Smooth muscle cell (in vitro differentiated cells): ENCODE results near the gene TMEM205. TPM values are rescaled to one million over a fixed set of nuclear protein-coding genes. Genes with fewer than 3 reads are reported as not detected.
"Not testable (repeated sequence)": the region's sequence is repeated elsewhere in the genome, so short reads cannot be mapped to it uniquely, and the experiment has no call there.

Experiments
- DNase-seq: peaks from one replicate; lab custom pipeline; 2025; ENCODE audit not compliant: unreplicated experiment; lab: John Stamatoyannopoulos, UW
- H2AFZ ChIP-seq: fragments of 200-600 bp; sonication (generic); 2 replicates; pipeline ENCODE4 v1.6.0; 2016; ENCODE audit warnings: antibody characterized with exemption, low read depth, mild to moderate bottlenecking
- H3F3A ChIP-seq: fragments of 200-600 bp; sonication (generic); 2 replicates; pipeline ENCODE4 v1.6.0; 2017; ENCODE audit warnings: antibody characterized with exemption, low read depth
- H3K27ac ChIP-seq: fragments of 200-600 bp; sonication (generic); 2 replicates; pipeline ENCODE4 v1.5.1; 2016; ENCODE audit warnings: low read depth, mild to moderate bottlenecking
- H3K27me3 ChIP-seq: fragments of 200-600 bp; sonication (generic); 2 replicates; pipeline ENCODE4 v1.6.1; 2016; ENCODE audit warnings: low read depth, mild to moderate bottlenecking
- H3K36me3 ChIP-seq: fragments of 200-600 bp; sonication (generic); 2 replicates; pipeline ENCODE4 v1.5.1; 2016; ENCODE audit warnings: low read depth
- H3K4me1 ChIP-seq: fragments of 200-600 bp; sonication (generic); 2 replicates; pipeline ENCODE4 v1.5.1; 2016; ENCODE audit warnings: low read depth
- H3K4me2 ChIP-seq: fragments of 200-600 bp; sonication (generic); 2 replicates; pipeline ENCODE4 v1.6.0; 2016; ENCODE audit warnings: mild to moderate bottlenecking
- H3K4me3 ChIP-seq: fragments of 200-600 bp; sonication (generic); 2 replicates; pipeline ENCODE4 v1.5.1; 2016; ENCODE audit warnings: mild to moderate bottlenecking
- H3K79me2 ChIP-seq: fragments of 200-600 bp; sonication (generic); 2 replicates; pipeline ENCODE4 v1.6.0; 2016; ENCODE audit warnings: low read depth, mild to moderate bottlenecking
- H3K9ac ChIP-seq: fragments of 200-600 bp; sonication (generic); 2 replicates; pipeline ENCODE4 v1.6.0; 2016; ENCODE audit warnings: low read depth
- H3K9me3 ChIP-seq: fragments of 200-600 bp; sonication (generic); replicated peaks from 2 replicates; pipeline ENCODE4 v1.5.1; 2016; ENCODE audit warnings: low read depth
- H4K20me1 ChIP-seq: fragments of 200-600 bp; sonication (generic); 2 replicates; pipeline ENCODE4 v1.6.0; 2016; ENCODE audit warnings: low read depth
- CTCF ChIP-seq: fragments of 200-600 bp; sonication (generic); IDR thresholded peaks from 2 replicates; pipeline ENCODE4 v1.5.1; 2017; ENCODE audit warnings: borderline replicate concordance, mild to moderate bottlenecking, antibody characterized with exemption; ENCODE audit not compliant: insufficient read depth, poor library complexity, severe bottlenecking
- WGBS: methylation state at CpG from one replicate; pipeline ENCODE4 v1.1.7; 2016; ENCODE audit warnings: low lambda C conversion rate; 5-methylcytosine and 5-hydroxymethylcytosine counted together
- polyA plus RNA-seq: library from polyadenylated mRNA; unstranded; fragments of >200 nt; fragmentation: Nextera tagmentation; extraction: Ambion mirVana; gene quantifications from 2 replicates; pipeline ENCODE4 v1.2.1, GENCODE V29; 2016
- total RNA-seq: library from RNA; depleted of rRNA; stranded (reverse); fragments of >200 nt; gene quantifications from 2 replicates; pipeline ENCODE4 v1.2.3, GENCODE V29; 2014

TMEM205 gene
- total and polyA plus RNA-seq, 2 experiments from 2014 or later: 118 to 163 TPM

DNA sequence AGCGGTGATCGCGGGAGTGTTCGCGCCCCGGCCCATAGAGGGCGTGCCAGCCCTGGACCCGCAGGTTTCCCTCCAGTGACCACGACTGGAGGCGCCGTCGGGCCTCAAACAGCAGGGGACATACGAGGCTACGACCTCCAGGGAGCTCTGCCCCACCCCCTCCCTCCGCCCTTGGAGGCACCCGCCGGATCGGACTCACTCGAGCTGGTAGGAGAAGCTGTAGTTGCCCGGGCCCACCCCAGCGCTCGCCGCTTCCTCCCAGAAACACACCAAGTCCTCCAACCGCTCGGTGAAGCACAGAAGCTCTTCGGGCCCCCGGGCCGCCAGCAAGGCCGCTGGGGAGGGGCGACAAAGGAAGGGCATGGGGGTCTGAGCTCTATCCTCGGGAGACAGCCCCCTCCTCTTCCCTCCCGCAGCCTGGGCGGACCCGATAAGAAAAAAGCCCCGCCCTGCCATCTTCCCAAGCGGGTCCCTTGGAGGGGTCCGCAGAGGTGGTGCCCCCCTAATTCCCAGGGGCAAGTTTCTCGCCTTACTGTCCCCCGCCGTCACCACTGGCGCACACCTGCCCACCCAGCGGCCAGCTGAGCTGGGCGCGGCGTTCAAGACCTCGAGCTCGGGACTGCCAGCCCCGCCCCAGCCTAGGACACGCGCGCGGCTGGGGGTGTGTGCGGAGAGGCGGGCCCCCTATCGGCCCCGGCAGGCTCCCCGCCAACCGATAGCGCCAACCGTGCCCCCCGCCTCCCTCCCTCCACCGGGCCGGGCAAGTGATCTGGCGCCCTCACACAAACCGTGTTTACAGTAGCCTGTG is 37.0 kb upstream of the TMEM205 start:
- 2% methylated on average over 31 of the region's 65 CpGs for WGBS
- DNase-seq: peak; percentile 33
- H3K4me2 ChIP-seq: peak overlapping the region; percentile 95
- peaks cover 12% of the 10 kb centered on the region for H3K4me1 ChIP-seq
- peaks cover 10% of the 10 kb centered on the region for H3F3A ChIP-seq
- H4K20me1 ChIP-seq: peaks cover 3% of the 10 kb centered on the region
- H2AFZ ChIP-seq: peak overlapping the region; percentile 72
- H3K79me2 ChIP-seq: no peaks in the 10 kb centered on the region
- H3K4me3 ChIP-seq: peak overlapping the region; percentile 59
- no peaks in the 10 kb centered on the region for H3K27me3 ChIP-seq
- peak overlapping the region; percentile 29 for H3K9ac ChIP-seq
- H3K27ac ChIP-seq: no peak overlapping the region
- peak; percentile 80 for TF ChIP-seq CTCF
- H3K9me3 ChIP-seq: no peaks in the 10 kb centered on the region
- no peaks in the 10 kb centered on the region for H3K36me3 ChIP-seq

DNA sequence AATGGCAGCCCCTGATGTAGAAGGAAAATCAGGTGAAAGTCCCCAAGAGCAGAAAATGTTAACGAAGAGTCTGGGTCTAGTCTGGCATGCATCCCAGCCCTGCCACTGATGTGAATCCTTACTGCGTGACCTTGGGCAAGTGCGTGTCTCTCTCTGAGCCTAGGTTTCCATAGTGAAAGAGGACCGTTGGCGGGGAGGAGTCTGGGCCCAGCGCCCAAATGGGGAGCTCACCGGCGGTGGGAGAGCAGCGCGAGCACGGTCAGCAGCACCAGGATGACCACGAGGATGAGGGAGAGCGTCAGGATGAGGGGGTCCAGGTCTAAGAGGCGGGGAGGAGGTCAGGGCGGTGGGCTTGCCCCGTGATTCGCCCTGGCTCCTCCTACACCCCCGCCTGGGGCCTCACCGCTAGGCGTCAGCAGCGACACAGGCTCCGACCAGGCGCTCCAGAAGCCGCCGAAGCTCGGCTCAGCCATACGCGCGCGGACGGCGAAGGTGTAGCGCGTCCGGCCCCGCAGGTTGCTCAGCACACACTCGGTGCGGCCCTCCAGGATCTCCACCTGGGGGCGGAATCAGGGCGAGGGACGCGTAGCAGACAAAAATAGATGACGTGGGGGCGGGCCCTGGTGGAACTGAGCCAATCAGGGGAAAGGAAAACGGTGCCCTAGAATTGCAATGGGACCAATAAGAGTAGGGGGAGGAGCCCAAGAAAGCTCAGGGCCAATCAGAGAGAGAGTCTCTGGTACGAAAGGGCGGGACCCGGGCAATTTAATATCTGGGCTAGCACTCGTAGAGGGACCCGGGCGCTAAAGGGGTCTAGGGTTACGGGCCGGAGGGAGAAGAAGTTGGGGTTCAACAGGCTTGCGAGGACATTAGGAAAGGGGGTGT is 34.8 kb upstream of the TMEM205 start:
- 5% methylated on average over 54 of the region's 54 CpGs for WGBS
- Histone ChIP-seq H3K9me3 (no peaks in the 10 kb centered on the region), H3F3A (peaks cover 11% of the 10 kb centered on the region), H2AFZ (no peak overlapping the region), H3K9ac (peak overlapping the region; percentile 59), H3K4me2 (peak overlapping the region; percentile 86), H3K36me3 (no peaks in the 10 kb centered on the region), H3K79me2 (no peaks in the 10 kb centered on the region), H3K27ac (peak overlapping the region; percentile 75), H4K20me1 (peaks cover 3% of the 10 kb centered on the region), H3K27me3 (no peaks in the 10 kb centered on the region), H3K4me3 (peak overlapping the region; percentile 52), H3K4me1 (peaks cover 12% of the 10 kb centered on the region)
- peak; percentile 79 for DNase-seq
- TF ChIP-seq CTCF: peak; percentile 46

DNA sequence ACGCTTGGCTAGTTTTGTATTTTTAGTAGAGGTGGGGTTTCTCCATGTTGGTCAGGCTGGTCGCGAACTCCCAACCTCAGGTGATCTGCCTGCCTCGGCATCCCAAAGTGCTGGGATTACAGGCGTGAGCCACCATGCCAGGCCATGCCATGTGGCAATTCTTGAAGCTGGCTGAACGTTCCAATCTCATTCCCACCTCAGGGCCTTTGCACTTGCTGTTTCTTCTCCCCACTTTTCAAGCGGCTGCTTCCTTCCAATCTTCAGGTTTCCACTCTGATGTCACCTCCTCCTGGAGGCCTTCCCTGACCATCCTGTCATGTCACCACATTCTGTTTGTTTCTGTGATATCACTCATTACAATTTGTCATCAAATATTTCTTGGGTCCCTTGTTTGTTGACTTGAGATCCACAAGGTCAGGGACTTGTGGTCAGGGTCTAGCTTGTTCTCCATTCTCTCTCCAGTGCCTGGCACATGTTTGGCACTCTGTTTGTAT is 33.8 kb upstream of the TMEM205 start:
- Histone ChIP-seq H2AFZ (no peak overlapping the region), H3F3A (peaks cover 11% of the 10 kb centered on the region), H4K20me1 (peaks cover 3% of the 10 kb centered on the region), H3K27me3 (no peaks in the 10 kb centered on the region), H3K4me1 (peaks cover 12% of the 10 kb centered on the region), H3K4me3 (no peak overlapping the region), H3K9me3 (no peaks in the 10 kb centered on the region), H3K4me2 (no peak overlapping the region), H3K36me3 (no peaks in the 10 kb centered on the region), H3K27ac (no peak overlapping the region), H3K9ac (no peak overlapping the region), H3K79me2 (no peaks in the 10 kb centered on the region)
- no peak for TF ChIP-seq CTCF
- no peak for DNase-seq
- WGBS: 95% methylated on average over 7 of the region's 7 CpGs

DNA sequence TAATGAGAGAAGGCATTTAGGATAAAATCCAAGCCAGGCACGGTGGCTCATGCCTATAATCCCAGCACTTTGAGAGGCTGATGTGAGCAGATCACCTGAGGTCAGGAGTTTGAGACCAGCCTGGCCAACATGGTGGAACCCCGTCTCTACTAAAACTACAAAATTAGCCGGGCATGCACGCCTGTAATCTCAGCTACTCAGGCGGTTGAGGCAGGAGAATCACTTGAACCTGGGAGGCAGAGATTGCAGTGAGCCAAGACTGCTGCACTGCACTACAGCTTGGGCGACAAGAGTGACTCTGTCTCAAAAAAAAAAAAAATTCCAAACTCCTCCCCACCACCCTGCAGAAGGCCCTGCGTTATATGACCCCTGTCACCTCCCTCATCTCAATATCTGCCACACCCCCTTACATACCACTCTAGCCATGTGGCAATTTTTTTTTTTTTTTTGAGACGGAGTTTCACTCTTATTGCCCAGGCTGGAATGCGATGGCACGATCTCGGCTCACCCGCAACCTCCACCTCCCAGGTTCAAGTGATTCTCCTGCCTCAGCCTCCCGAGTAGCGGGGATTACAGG is 33.3 kb upstream of the TMEM205 start:
- not testable (repeated sequence) for H3K27me3 ChIP-seq, H3K9me3 ChIP-seq, H3K4me2 ChIP-seq, H4K20me1 ChIP-seq, H3K36me3 ChIP-seq, H3K9ac ChIP-seq, DNase-seq, H2AFZ ChIP-seq, H3K4me3 ChIP-seq, H3K79me2 ChIP-seq
- Histone ChIP-seq H3K4me1 (peaks cover 12% of the 10 kb centered on the region), H3K27ac (peak overlapping the region; percentile 53), H3F3A (peaks cover 11% of the 10 kb centered on the region)
- 96% methylated on average over 14 of the region's 14 CpGs for WGBS
